HepG2 (cell line): ENCODE results near the gene CASP7. TPM values are rescaled to one million over a fixed set of nuclear protein-coding genes. Genes with fewer than 3 reads are reported as not detected.

ENCODE experiments used
- ATAC-seq: fragments of 200-7000 bp; cut with Tn5 transposase; 3 replicates; pipeline ENCODE4 v1.9.1; 2020; ENCODE audit warnings: mild to moderate bottlenecking, moderate library complexity
- BruUV-seq: library from RNA; stranded (reverse); fragments of 400-500 nt; replicated peaks from 2 replicates; lab custom pipeline; 2021; lab: Mats Ljungman, UMichigan
- CTCF ChIA-PET: fragments of 300-600 bp; formaldehyde crosslinking; extraction: SDS; loops from one replicate; lab custom pipeline; 2021; ENCODE audit warnings: low total read pairs, inconsistent platforms, low intra/inter-chr PET ratio; lab: Yijun Ruan, JAX
- POLR2A ChIA-PET: fragments of 350-600 bp; sonication (Branson Sonifier 250); formaldehyde crosslinking; loops from one replicate; lab custom pipeline; 2020; ENCODE audit warnings: antibody characterized with exemption, inconsistent platforms; lab: Yijun Ruan, JAX
- DNase-seq: peaks from one replicate; pipeline ENCODE4 v3.0.0-alpha.2; 2015; ENCODE audit warnings: low spot score
- FAIRE-seq: peaks from 3 replicates; lab custom pipeline; 2011; peaks lifted over from hg19 to GRCh38; lab: Jason Lieb, UNC
- H2AFZ ChIP-seq: one replicate; pipeline ENCODE4 v1.6.1; 2011; ENCODE audit warnings: low read length, inconsistent platforms
- H3K27ac ChIP-seq: fragments of 300-600 bp; 3 replicates; pipeline ENCODE4 v1.8.0; 2011; ENCODE audit warnings: mixed run types, mild to moderate bottlenecking, mixed read lengths, low read length, inconsistent platforms; ENCODE audit not compliant: insufficient read depth; ENCODE audit errors: extremely low read length
- H3K27me3 ChIP-seq, 2 experiments: fragments of 200-600 bp in 1 of 2; 2 replicates in 1 of 2; 3 replicates in 1 of 2; pipeline versions ENCODE4 v1.6.0 to v1.8.0; 2011; ENCODE audit warnings: low read length in 2 of 2, mild to moderate bottlenecking in 2 of 2, moderate library complexity in 2 of 2, inconsistent platforms in 1 of 2; ENCODE audit not compliant: insufficient read depth in 2 of 2, control insufficient read depth in 1 of 2
- H3K36me3 ChIP-seq, 2 experiments: fragments of 200-600 bp in 1 of 2; replicated peaks in 1 of 2; 2 replicates in 1 of 2; 3 replicates in 1 of 2; pipeline versions ENCODE4 v1.5.1 to v1.8.0; 2011; ENCODE audit warnings: low read length in 2 of 2, inconsistent platforms in 1 of 2; ENCODE audit not compliant: insufficient read depth in 2 of 2, control insufficient read depth in 1 of 2
- H3K4me1 ChIP-seq: 2 replicates; pipeline ENCODE4 v1.5.1; 2012; ENCODE audit warnings: low read length, inconsistent platforms; ENCODE audit not compliant: insufficient read depth
- H3K4me2 ChIP-seq: 2 replicates; pipeline ENCODE4 v1.6.0; 2011; ENCODE audit warnings: low read depth, low read length, inconsistent platforms
- H3K4me3 ChIP-seq, 3 experiments: fragments of 200-600 bp in 1 of 3; sonication (generic), shearing (Covaris generic) in 1 of 3; replicated peaks in 1 of 3; 2 replicates each; pipeline ENCODE4 v1.5.1; 2011 to 2016; ENCODE audit warnings: low read length in 3 of 3, inconsistent platforms in 2 of 3, low read depth in 2 of 3, mild to moderate bottlenecking in 2 of 3, control low read depth in 1 of 3, mixed read lengths in 1 of 3; ENCODE audit not compliant: insufficient read depth in 1 of 3
- H3K79me2 ChIP-seq: one replicate; pipeline ENCODE4 v1.6.1; 2011; ENCODE audit warnings: low read length, inconsistent platforms; ENCODE audit not compliant: insufficient read depth
- H3K9ac ChIP-seq: 2 replicates; pipeline ENCODE4 v1.6.0; 2011; ENCODE audit warnings: mild to moderate bottlenecking, low read depth, low read length, inconsistent platforms; ENCODE audit not compliant: insufficient read depth
- H3K9me3 ChIP-seq: 2 replicates; pipeline ENCODE4 v1.5.1; 2012; ENCODE audit warnings: mild to moderate bottlenecking, low read length
- H4K20me1 ChIP-seq: 2 replicates; pipeline ENCODE4 v1.6.0; 2011; ENCODE audit warnings: inconsistent platforms, mild to moderate bottlenecking, low read length, moderate library complexity; ENCODE audit not compliant: insufficient read depth
- ATF2 ChIP-seq: sonication (generic); formaldehyde crosslinking; IDR thresholded peaks from 2 replicates; pipeline ENCODE4 v1.4.0; 2020; ENCODE audit warnings: missing genetic modification reagents
- BCL3 ChIP-seq: sonication (generic); formaldehyde crosslinking; IDR thresholded peaks from 2 replicates; pipeline ENCODE4 v1.5.1; 2020; ENCODE audit warnings: mild to moderate bottlenecking, missing genetic modification reagents, moderate library complexity
- FOSL1 ChIP-seq: sonication (generic); formaldehyde crosslinking; IDR thresholded peaks from 2 replicates; pipeline ENCODE4 v1.9.0; 2021; ENCODE audit warnings: missing genetic modification reagents, borderline replicate concordance
- GMEB1 ChIP-seq: sonication (generic); formaldehyde crosslinking; IDR thresholded peaks from 2 replicates; pipeline ENCODE4 v1.5.1; 2020; ENCODE audit warnings: missing genetic modification reagents, mild to moderate bottlenecking, borderline replicate concordance
- GZF1 ChIP-seq: sonication (generic); formaldehyde crosslinking; IDR thresholded peaks from 2 replicates; pipeline ENCODE4 v1.5.1; 2020; ENCODE audit warnings: mild to moderate bottlenecking, missing genetic modification reagents
- NCOA2 ChIP-seq: sonication (generic); formaldehyde crosslinking; IDR thresholded peaks from 2 replicates; pipeline ENCODE4 v1.8.0; 2022; ENCODE audit warnings: inconsistent platforms
- SP4 ChIP-seq: sonication (generic); formaldehyde crosslinking; IDR thresholded peaks from 2 replicates; pipeline ENCODE4 v1.8.1; 2023; ENCODE audit warnings: mild to moderate bottlenecking, missing genetic modification reagents
- ZNF430 ChIP-seq: sonication (generic); formaldehyde crosslinking; IDR thresholded peaks from 2 replicates; pipeline ENCODE4 v1.9.0; 2021; ENCODE audit warnings: mild to moderate bottlenecking, missing genetic modification reagents
- ZNF558 ChIP-seq: sonication (generic); formaldehyde crosslinking; IDR thresholded peaks from 2 replicates; pipeline ENCODE4 v1.9.0; 2022; ENCODE audit warnings: mild to moderate bottlenecking, missing genetic modification reagents, borderline replicate concordance
- ZNF576 ChIP-seq: sonication (generic); formaldehyde crosslinking; IDR thresholded peaks from 2 replicates; pipeline ENCODE4 v1.4.0; 2020; ENCODE audit warnings: mild to moderate bottlenecking, missing genetic modification reagents
- ZNF629 ChIP-seq: sonication (generic); formaldehyde crosslinking; conservative IDR thresholded peaks from 2 replicates; pipeline ENCODE4 v1.5.0; 2020; ENCODE audit warnings: missing genetic modification reagents
- ZNF674 ChIP-seq: sonication (generic); formaldehyde crosslinking; IDR thresholded peaks from 2 replicates; pipeline ENCODE4 v1.5.0; 2020; ENCODE audit warnings: low read depth, mild to moderate bottlenecking, missing genetic modification reagents
- ZNF747 ChIP-seq: sonication (generic); formaldehyde crosslinking; IDR thresholded peaks from 2 replicates; pipeline ENCODE4 v1.8.1; 2023; ENCODE audit warnings: missing genetic modification reagents, mild to moderate bottlenecking, borderline replicate concordance
- WGBS: methylation state at CpG from one replicate; pipeline ENCODE4 v1.1.6; 2017; ENCODE audit warnings: low lambda C conversion rate; 5-methylcytosine and 5-hydroxymethylcytosine counted together
- in situ Hi-C: cut with HindIII; loops from 2 replicates; pipeline ENCODE4 v1.10.0; 2017; ENCODE audit warnings: low pct_unique_long_range_greater_than_20kb; ENCODE audit not compliant: extremely low pct_ligation_motif_present
- intact Hi-C: fragments of 100-400 bp; cut with micrococcal nuclease; formaldehyde crosslinking; loops from one replicate; pipeline ENCODE4 v1.10.0; 2022; ENCODE audit not compliant: unreplicated experiment
- polyA plus RNA-seq, 8 experiments: library from polyadenylated mRNA; depleted of rRNA in 3 of 8; stranded (reverse) in 7 of 8; unstranded in 1 of 8; fragments of >200 nt; fragmentation: Illumina TruSeq in 4 of 8; extraction: Trizol in 4 of 8; gene quantifications; 2 replicates each; pipeline versions ENCODE4 v1.2.1 to v1.2.3, GENCODE V29; 2011 to 2016; ENCODE audit warnings: low read depth in 4 of 8, missing spikeins in 1 of 8, mixed read lengths in 1 of 8; ENCODE audit not compliant: insufficient read depth in 1 of 8
- total RNA-seq, 5 experiments: library from RNA; depleted of rRNA; stranded (reverse); fragments of >200 nt; fragmentation: Illumina TruSeq; extraction: Trizol; gene quantifications; 2 replicates each; pipeline ENCODE4 v1.2.3, GENCODE V29; 2016; ENCODE audit warnings: low read depth in 1 of 5
- TF ChIP-seq, protein P1 (sequence below): sonication (generic); formaldehyde crosslinking; IDR thresholded peaks from 2 replicates; pipeline ENCODE4 v1.4.0; 2020; ENCODE audit warnings: missing genetic modification reagents

Gene CASP7
- total and polyA plus RNA-seq, 2 of the 13 experiments (the other 11 are each of a cell fraction or from before 2014, with no cell fraction given): 11.9 to 39.3 TPM

- Histone ChIP-seq H3K27me3 (no peaks in the 10 kb centered on the region), H3K9ac (no peak overlapping the region), H3K4me1 (no peaks in the 10 kb centered on the region), H3K4me3 (no peak overlapping the region), H3K4me2 (no peak overlapping the region), H3K79me2 (no peaks in the 10 kb centered on the region), H3K27ac (no peak overlapping the region), H4K20me1 (no peaks in the 10 kb centered on the region), H3K36me3 (peaks cover 3% of the 10 kb centered on the region in 2 experiments; a peak in 3 of 5 replicates), H2AFZ (no peak overlapping the region), H3K9me3 (no peaks in the 10 kb centered on the region)
- BruUV-seq: no TSS peak
- CTCF ChIA-PET: no interaction called here
- DNase-seq (no peak), ATAC-seq (no peak), FAIRE-seq (no peak)
- in situ Hi-C loops: no loop called here
- POLR2A ChIA-PET: no interaction called here
- intact Hi-C loops: no loop called here
- WGBS: 96% methylated on average over 2 of the region's 2 CpGs
- TF ChIP-seq ATF2 (CRISPR knock-in tag) (no peak), ZNF629 (CRISPR knock-in tag) (no peak), ZNF558 (CRISPR knock-in tag) (no peak), ZNF430 (CRISPR knock-in tag) (no peak), ZNF747 (CRISPR knock-in tag) (no peak), GMEB1 (CRISPR knock-in tag) (no peak), ZNF674 (CRISPR knock-in tag) (no peak), FOSL1 (CRISPR knock-in tag) (no peak), GZF1 (CRISPR knock-in tag) (no peak), SP4 (no peak), ZNF576 (CRISPR knock-in tag) (no peak), NCOA2 (no peak), BCL3 (CRISPR knock-in tag) (no peak)
- TF ChIP-seq, protein P1, sequence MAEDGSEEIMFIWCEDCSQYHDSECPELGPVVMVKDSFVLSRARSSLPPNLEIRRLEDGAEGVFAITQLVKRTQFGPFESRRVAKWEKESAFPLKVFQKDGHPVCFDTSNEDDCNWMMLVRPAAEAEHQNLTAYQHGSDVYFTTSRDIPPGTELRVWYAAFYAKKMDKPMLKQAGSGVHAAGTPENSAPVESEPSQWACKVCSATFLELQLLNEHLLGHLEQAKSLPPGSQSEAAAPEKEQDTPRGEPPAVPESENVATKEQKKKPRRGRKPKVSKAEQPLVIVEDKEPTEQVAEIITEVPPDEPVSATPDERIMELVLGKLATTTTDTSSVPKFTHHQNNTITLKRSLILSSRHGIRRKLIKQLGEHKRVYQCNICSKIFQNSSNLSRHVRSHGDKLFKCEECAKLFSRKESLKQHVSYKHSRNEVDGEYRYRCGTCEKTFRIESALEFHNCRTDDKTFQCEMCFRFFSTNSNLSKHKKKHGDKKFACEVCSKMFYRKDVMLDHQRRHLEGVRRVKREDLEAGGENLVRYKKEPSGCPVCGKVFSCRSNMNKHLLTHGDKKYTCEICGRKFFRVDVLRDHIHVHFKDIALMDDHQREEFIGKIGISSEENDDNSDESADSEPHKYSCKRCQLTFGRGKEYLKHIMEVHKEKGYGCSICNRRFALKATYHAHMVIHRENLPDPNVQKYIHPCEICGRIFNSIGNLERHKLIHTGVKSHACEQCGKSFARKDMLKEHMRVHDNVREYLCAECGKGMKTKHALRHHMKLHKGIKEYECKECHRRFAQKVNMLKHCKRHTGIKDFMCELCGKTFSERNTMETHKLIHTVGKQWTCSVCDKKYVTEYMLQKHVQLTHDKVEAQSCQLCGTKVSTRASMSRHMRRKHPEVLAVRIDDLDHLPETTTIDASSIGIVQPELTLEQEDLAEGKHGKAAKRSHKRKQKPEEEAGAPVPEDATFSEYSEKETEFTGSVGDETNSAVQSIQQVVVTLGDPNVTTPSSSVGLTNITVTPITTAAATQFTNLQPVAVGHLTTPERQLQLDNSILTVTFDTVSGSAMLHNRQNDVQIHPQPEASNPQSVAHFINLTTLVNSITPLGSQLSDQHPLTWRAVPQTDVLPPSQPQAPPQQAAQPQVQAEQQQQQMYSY: no peak
These were observed 33.9 kb downstream of the CASP7 start for GRCh38 chr10:113713640-113713982.
